Vagina (tissue), 2 donors: Measurements from ENCODE around the gene IGFBP2. TPM values are rescaled to one million over a fixed set of nuclear protein-coding genes. Genes with fewer than 3 reads are reported as not detected.

ENCODE experiments used
- DNase-seq, 2 donors: peaks; one replicate each; pipeline ENCODE4 v3.0.0-alpha.2; 2017; ENCODE audit errors: extremely low spot score in 2 of 2
- H3K27ac ChIP-seq: fragments of 200-600 bp; sonication (generic); one replicate; pipeline ENCODE4 v1.5.1; 2019
- H3K27me3 ChIP-seq: fragments of 200-600 bp; sonication (generic); one replicate; pipeline ENCODE4 v1.5.1; 2019
- H3K36me3 ChIP-seq, 2 donors: fragments of 200-600 bp; sonication (generic); one replicate each; pipeline ENCODE4 v1.5.1; 2017 to 2019
- H3K4me1 ChIP-seq: fragments of 200-600 bp; sonication (generic); one replicate; pipeline ENCODE4 v1.5.1; 2019
- H3K4me3 ChIP-seq, 2 donors: fragments of 200-600 bp; sonication (generic); 1 replicate in 1 of 2; 2 replicates in 1 of 2; pipeline ENCODE4 v1.5.1; 2016 to 2019
- H3K9me3 ChIP-seq: fragments of 200-600 bp; sonication (generic); one replicate; pipeline ENCODE4 v1.5.1; 2019
- POLR2A ChIP-seq, 2 donors: fragments of 450-650 bp; IDR thresholded peaks; one replicate each; pipeline ENCODE4 v1.6.1; 2017; ENCODE audit warnings: antibody characterized with exemption in 2 of 2, mild to moderate bottlenecking in 2 of 2, moderate library complexity in 2 of 2
- POLR2AphosphoS5 ChIP-seq, 2 donors: sonication (generic); formaldehyde crosslinking; IDR thresholded peaks; one replicate each; pipeline ENCODE4 v1.9.0; 2017; ENCODE audit warnings: antibody characterized with exemption in 2 of 2, mild to moderate bottlenecking in 2 of 2, low read depth in 1 of 2; ENCODE audit not compliant: insufficient read depth in 1 of 2
- intact Hi-C: fragments of 100-400 bp; cut with DNase I; formaldehyde crosslinking; loops from one replicate; pipeline ENCODE4 v1.15.1; 2023
- total RNA-seq: library from RNA; depleted of rRNA; stranded (reverse); fragments of >200 nt; gene quantifications from one replicate; pipeline ENCODE4 v1.2.3, GENCODE V29; 2016
- TF ChIP-seq, protein P1 (sequence below), 3 experiments: fragments of 450-650 bp in 2 of 3; fragments of 200-600 bp in 1 of 3; sonication (generic) in 1 of 3; IDR thresholded peaks; one replicate each; pipeline ENCODE4 v1.5.1; 2017 to 2019; ENCODE audit warnings: antibody characterized with exemption in 3 of 3, mild to moderate bottlenecking in 2 of 3, moderate library complexity in 2 of 3

Gene IGFBP2
- total RNA-seq, 1 donor from 2014 or later: 82.7 TPM

GRCh38 chr2:216659276-216659675, 26.1 kb downstream of the IGFBP2 start:
- Histone ChIP-seq H3K27me3 (no peaks in the 10 kb centered on the region), H3K9me3 (no peaks in the 10 kb centered on the region), H3K36me3 (no peaks in the 10 kb centered on the region), H3K4me3 (no peak overlapping the region), H3K4me1 (peaks cover 27% of the 10 kb centered on the region), H3K27ac (no peak overlapping the region)
- TF ChIP-seq POLR2AphosphoS5 (IDR thresholded peaks at IDR 0.05; ENCODE audit: insufficient read depth in 1 of 2, low read depth in 1 of 2) (no peak), POLR2A (IDR thresholded peaks at IDR 0.05) (no peak)
- TF ChIP-seq, protein P1, sequence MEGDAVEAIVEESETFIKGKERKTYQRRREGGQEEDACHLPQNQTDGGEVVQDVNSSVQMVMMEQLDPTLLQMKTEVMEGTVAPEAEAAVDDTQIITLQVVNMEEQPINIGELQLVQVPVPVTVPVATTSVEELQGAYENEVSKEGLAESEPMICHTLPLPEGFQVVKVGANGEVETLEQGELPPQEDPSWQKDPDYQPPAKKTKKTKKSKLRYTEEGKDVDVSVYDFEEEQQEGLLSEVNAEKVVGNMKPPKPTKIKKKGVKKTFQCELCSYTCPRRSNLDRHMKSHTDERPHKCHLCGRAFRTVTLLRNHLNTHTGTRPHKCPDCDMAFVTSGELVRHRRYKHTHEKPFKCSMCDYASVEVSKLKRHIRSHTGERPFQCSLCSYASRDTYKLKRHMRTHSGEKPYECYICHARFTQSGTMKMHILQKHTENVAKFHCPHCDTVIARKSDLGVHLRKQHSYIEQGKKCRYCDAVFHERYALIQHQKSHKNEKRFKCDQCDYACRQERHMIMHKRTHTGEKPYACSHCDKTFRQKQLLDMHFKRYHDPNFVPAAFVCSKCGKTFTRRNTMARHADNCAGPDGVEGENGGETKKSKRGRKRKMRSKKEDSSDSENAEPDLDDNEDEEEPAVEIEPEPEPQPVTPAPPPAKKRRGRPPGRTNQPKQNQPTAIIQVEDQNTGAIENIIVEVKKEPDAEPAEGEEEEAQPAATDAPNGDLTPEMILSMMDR (IDR thresholded peaks at IDR 0.05): no peak
- intact Hi-C loops: no loop called here
- no peak for DNase-seq

DNA sequence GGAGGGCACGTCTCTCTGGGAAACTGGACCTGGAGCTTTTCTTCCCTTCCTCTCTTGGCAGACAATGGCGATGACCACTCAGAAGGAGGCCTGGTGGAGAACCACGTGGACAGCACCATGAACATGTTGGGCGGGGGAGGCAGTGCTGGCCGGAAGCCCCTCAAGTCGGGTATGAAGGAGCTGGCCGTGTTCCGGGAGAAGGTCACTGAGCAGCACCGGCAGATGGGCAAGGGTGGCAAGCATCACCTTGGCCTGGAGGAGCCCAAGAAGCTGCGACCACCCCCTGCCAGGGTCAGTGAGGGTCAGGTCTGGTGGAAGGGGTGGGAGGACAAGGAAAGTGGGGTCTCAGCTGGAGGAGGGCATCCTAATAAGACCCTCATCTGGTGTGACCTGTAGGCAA, 27.3 kb downstream of the IGFBP2 start:
- Histone ChIP-seq H3K9me3 (no peaks in the 10 kb centered on the region), H3K36me3 (no peaks in the 10 kb centered on the region), H3K4me3 (no peak overlapping the region), H3K4me1 (peaks cover 39% of the 10 kb centered on the region), H3K27me3 (no peaks in the 10 kb centered on the region), H3K27ac (no peak overlapping the region)
- intact Hi-C loops: no loop called here
- no peak for DNase-seq
- TF ChIP-seq, protein P1 (IDR thresholded peaks at IDR 0.05): no peak
- no peak for TF ChIP-seq POLR2A (IDR thresholded peaks at IDR 0.05)
- no peak for TF ChIP-seq POLR2AphosphoS5 (IDR thresholded peaks at IDR 0.05; ENCODE audit: insufficient read depth in 1 of 2, low read depth in 1 of 2)

- TF ChIP-seq POLR2AphosphoS5 (IDR thresholded peaks at IDR 0.05; ENCODE audit: insufficient read depth in 1 of 2, low read depth in 1 of 2) (no peak), POLR2A (IDR thresholded peaks at IDR 0.05) (no peak)
- TF ChIP-seq, protein P1 (IDR thresholded peaks at IDR 0.05): no peak
- intact Hi-C loops: no loop called here
- H3K4me1 ChIP-seq: peaks cover 44% of the 10 kb centered on the region
Observed at GRCh38 chr2:216661051-216661450, 27.8 kb downstream of the IGFBP2 start.

GRCh38 chr2:216661639-216662375, 28.6 kb downstream of the IGFBP2 start:
- H3K27ac ChIP-seq: no peak overlapping the region
- intact Hi-C loops: no loop called here
- H3K4me1 ChIP-seq: peaks cover 49% of the 10 kb centered on the region
- H3K9me3 ChIP-seq: no peaks in the 10 kb centered on the region
- H3K4me3 ChIP-seq: no peak overlapping the region
- no peak for DNase-seq
- H3K36me3 ChIP-seq: no peaks in the 10 kb centered on the region
- no peaks in the 10 kb centered on the region for H3K27me3 ChIP-seq
- TF ChIP-seq POLR2A (IDR thresholded peaks at IDR 0.05) (no peak), POLR2AphosphoS5 (IDR thresholded peaks at IDR 0.05; ENCODE audit: insufficient read depth in 1 of 2, low read depth in 1 of 2) (no peak)
- TF ChIP-seq, protein P1 (IDR thresholded peaks at IDR 0.05): no peak

More at GRCh38 chr2:216661051-216661450, 27.8 kb downstream of the IGFBP2 start:
- DNase-seq: no peak
- Histone ChIP-seq H3K9me3 (no peaks in the 10 kb centered on the region), H3K27ac (no peak overlapping the region), H3K27me3 (no peaks in the 10 kb centered on the region), H3K36me3 (no peaks in the 10 kb centered on the region), H3K4me3 (no peak overlapping the region)

DNA sequence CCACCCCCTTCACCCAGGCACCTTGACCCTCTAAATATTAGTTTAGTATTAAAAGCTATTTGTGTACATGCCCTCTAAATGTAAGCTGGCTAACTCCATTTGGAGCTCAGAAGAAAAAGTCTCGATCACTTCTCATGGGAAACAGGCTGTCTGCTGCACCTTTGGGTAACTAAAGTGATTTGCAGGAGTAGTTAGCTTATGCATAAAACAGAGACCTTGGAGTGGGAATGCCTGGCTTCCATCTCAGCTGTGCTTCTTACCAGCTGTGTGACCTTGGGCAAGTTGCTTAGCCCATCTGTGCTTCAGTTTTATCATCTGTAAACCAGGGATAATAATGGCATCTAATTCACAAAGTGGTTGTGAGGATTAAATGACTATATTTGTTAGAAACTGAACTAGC, 29.9 kb downstream of the IGFBP2 start:
- TF ChIP-seq, protein P1 (IDR thresholded peaks at IDR 0.05): no peak
- TF ChIP-seq POLR2AphosphoS5 (IDR thresholded peaks at IDR 0.05; ENCODE audit: insufficient read depth in 1 of 2, low read depth in 1 of 2) (no peak), POLR2A (IDR thresholded peaks at IDR 0.05) (no peak)
- Histone ChIP-seq H3K9me3 (no peaks in the 10 kb centered on the region), H3K27me3 (no peaks in the 10 kb centered on the region), H3K36me3 (no peaks in the 10 kb centered on the region), H3K4me1 (peaks cover 38% of the 10 kb centered on the region), H3K27ac (no peak overlapping the region), H3K4me3 (no peak overlapping the region)
- intact Hi-C loops: no loop called here
- no peak for DNase-seq
